COLO668 (cell line): Measurements from ENCODE around the gene PPP1R3D.
A peak's percentile ranks its signal among the peaks of the same experiment; 100 is the strongest.
"Not testable (repeated sequence)": the region's sequence is repeated elsewhere in the genome, so short reads cannot be mapped to it uniquely, and the experiment has no call there.

Source experiments
- DNase-seq: peaks from one replicate; lab custom pipeline; 2025; ENCODE audit not compliant: unreplicated experiment; lab: John Stamatoyannopoulos, UW

PPP1R3D gene

GRCh38 chr20:59940129-59940955, at the start of gene PPP1R3D, which contains the start of gene FAM217B:
Gene PPP1R3D (minus strand): TSS chr20:59940305. CDS start chr20:59939931, 374 bp downstream.
Gene FAM217B (plus strand): TSS chr20:59940389. CDS start chr20:59943944, 3,555 bp downstream.
- peak; percentile 97 for DNase-seq

GRCh38 chr20:59988141-59988540, 48.0 kb upstream of the PPP1R3D start:
- DNase-seq = peak; percentile 85

- no peak for DNase-seq
These were observed 47.0 kb upstream of the PPP1R3D start for GRCh38 chr20:59987135-59987534.

DNA sequence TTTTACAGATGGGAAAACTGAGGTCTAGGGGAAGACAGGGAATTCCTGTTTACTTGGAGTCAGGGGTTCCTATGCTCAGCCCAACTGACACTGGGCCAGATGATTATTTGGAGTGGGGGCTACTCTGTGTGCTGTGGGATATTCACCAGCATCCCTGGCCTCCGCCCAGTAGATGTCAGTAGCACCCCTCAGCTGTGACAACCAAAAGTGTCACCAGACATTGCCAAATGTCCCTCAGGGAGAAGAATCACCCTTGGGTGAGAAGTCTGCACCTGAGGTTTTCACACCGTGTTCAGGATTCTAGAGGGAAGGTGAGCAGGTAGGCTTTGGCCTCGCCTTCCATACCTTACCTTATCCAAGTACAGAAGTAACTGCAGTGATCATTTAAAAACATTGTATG, 45.8 kb upstream of the PPP1R3D start:
- peak; percentile 17 for DNase-seq

- DNase-seq = no peak
These were observed 45.1 kb upstream of the PPP1R3D start for GRCh38 chr20:59985164-59985563.

DNA sequence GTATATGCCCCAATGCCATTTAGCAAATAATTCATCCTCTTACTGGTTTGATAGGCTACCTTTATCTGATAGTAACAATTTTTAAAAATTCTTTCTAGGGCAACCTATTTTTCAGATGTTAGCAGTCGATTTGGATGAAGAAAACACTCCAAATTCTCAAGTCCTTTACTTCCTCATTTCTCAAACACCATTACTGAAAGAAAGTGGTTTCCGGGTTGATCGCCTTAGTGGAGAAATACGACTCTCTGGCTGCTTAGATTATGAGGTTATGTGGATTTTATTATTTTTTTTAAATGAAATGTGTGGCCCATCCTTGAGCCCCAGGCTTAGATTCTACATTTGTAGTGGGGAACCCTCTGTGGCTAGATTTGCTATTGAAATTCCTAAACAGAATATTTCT, 44.4 kb upstream of the PPP1R3D start:
- no peak for DNase-seq

GRCh38 chr20:59983076-59983475, 43.0 kb upstream of the PPP1R3D start:
- DNase-seq = no peak

GRCh38 chr20:59977086-59977485, 37.0 kb upstream of the PPP1R3D start:
- DNase-seq = no peak

- no peak for DNase-seq
These were observed 36.2 kb upstream of the PPP1R3D start for GRCh38 chr20:59976156-59976782.

GRCh38 chr20:59972037-59972801, 32.1 kb upstream of the PPP1R3D start:
- no peak for DNase-seq

DNA sequence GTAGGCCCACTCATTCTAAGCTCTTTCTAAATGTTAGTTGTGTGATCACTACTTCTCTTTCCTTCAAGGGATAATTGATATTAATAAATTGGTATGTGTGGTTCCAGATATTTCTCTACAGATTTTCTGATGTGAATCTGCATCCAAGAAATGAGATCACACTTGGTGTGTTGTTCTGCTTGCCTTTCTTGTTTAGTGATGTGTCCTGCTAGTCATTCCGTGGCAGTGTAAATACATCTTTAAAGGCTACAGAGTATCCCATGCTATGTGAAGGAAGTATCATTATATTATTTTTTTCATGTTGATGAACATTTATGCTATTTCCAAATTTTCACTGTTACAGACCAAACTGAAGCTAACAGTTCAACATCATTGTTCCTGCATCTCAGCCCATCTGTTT, 31.3 kb upstream of the PPP1R3D start:
- DNase-seq = no peak

- no peak for DNase-seq
These were observed 26.3 kb upstream of the PPP1R3D start for GRCh38 chr20:59966428-59966827.

- DNase-seq = no peak
These were observed 22.1 kb upstream of the PPP1R3D start for GRCh38 chr20:59962155-59962554.

DNA sequence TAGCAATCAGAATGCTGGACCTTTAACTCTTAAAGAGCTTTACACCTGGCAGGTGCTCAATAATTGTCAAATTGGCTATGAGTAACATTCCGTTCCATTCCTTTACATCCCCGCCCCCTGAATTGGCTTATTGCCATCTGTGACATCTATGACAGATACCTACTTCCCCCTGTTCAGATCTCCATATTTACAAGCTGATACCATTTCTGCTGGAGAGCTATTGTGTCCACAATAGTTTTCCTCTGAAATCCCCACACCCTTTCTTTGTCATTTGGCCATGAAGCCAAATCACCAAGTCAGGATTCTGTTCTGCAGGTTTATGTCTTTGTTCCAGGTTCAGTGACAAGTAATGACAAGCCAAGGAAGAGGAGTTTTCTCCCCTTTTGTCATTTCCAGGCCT, 21.3 kb upstream of the PPP1R3D start:
- DNase-seq = no peak

GRCh38 chr20:59958626-59959025, 18.5 kb upstream of the PPP1R3D start:
- no peak for DNase-seq

DNA sequence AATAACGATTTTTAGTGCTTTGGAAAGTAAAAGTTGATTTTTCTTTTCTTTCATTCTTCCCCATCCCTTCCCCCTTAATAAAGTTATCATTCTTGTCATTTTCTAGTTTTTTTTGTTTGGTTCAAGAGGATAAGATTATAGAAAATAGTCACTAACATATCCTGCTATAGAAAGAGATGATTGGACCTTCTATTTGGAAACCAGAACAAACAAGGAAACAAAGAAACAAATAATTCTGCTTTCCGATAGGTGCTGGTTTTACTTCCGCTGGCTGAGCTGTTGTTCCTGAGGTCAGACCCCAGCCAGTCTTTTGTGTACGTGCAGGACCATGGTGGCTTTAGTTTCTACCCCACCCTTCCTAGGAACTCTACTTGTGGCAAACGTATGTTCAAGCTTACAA, 18.0 kb upstream of the PPP1R3D start, which contains the start of gene CDH26:
Gene CDH26 (plus strand): TSS at position 301 of the 400 bp plus-strand sequence. CDS start 304 bp downstream, outside the sequence.
- no peak for DNase-seq

GRCh38 chr20:59957568-59957967, 17.5 kb upstream of the PPP1R3D start:
- not testable (repeated sequence) for DNase-seq

- no peak for DNase-seq
These were observed 15.2 kb upstream of the PPP1R3D start for GRCh38 chr20:59955131-59955796.

- no peak for DNase-seq
These were observed 14.6 kb upstream of the PPP1R3D start for GRCh38 chr20:59954718-59955117.

DNA sequence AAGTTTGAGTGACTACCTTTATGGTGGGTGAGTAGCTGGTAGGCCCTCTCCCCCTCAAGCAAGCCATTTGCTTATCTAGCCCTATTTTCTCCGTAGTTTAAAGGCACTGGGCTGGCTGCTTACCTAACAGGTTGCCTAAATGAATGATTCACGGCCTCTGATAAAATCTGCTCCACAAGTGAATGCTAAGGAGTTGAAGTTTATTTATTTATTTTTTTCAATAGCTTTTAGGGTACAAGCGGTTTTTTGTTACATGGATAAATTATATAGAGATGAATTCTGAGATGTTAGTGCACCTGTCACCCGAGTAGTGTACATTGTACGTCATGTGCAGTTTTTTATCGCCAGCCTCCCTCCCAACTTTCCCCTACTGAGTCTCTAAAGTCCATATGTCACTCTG, 9.8 kb upstream of the PPP1R3D start:
- no peak for DNase-seq
